WI38 (cell line): ENCODE data around the gene ODF4.

Experiments
- H3K4me3 ChIP-seq: 2 replicates; pipeline ENCODE4 v1.5.1; 2011; ENCODE audit warnings: low read depth, mild to moderate bottlenecking, control low read depth, low read length
- TF ChIP-seq, protein P1 (sequence below): IDR thresholded peaks from 2 replicates; pipeline ENCODE4 v1.5.1; 2012; ENCODE audit warnings: low read depth, mild to moderate bottlenecking, control low read depth, low read length

ODF4 gene

DNA sequence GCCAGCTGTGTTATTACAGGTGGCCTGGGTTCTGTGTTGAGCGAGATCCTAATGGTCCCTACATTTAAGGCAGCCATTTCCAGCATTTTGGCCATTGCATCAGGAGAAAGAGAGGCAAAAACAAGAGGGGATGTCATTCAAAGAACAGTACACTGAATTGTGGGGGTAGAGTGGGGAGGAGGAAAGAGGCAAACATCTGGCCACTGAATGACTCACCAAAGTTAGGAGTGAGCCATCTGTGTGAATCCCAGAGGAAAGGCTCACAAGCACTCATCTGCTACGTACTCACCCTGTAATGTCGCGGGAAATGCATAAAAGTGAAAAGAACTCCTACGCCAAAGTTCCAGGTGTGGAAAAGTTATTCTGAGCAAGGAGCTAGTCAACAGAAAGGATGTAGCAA, 20.1 kb downstream of the ODF4 start:
- no peak overlapping the region for H3K4me3 ChIP-seq
- TF ChIP-seq, protein P1, sequence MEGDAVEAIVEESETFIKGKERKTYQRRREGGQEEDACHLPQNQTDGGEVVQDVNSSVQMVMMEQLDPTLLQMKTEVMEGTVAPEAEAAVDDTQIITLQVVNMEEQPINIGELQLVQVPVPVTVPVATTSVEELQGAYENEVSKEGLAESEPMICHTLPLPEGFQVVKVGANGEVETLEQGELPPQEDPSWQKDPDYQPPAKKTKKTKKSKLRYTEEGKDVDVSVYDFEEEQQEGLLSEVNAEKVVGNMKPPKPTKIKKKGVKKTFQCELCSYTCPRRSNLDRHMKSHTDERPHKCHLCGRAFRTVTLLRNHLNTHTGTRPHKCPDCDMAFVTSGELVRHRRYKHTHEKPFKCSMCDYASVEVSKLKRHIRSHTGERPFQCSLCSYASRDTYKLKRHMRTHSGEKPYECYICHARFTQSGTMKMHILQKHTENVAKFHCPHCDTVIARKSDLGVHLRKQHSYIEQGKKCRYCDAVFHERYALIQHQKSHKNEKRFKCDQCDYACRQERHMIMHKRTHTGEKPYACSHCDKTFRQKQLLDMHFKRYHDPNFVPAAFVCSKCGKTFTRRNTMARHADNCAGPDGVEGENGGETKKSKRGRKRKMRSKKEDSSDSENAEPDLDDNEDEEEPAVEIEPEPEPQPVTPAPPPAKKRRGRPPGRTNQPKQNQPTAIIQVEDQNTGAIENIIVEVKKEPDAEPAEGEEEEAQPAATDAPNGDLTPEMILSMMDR, result no peak

DNA sequence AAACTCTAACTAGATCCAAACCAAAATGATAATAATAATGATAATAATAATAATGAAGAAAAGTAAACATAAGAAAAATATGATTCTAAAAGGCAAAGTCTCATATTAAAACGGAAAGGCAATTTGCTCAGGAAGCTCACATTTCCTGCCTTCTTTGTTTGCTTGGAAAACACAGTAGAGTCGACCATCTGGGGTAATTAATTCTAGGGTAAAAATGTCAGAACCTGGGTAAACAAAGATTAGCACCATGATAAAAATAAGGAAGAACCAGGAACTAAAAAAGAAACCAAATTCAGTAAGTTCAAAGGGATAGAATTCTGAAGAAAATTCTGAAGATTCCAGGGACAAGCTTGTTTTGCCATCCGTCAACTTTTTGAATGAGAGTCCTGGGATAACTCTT, 20.6 kb downstream of the ODF4 start:
- TF ChIP-seq, protein P1, result no peak
- no peak overlapping the region for H3K4me3 ChIP-seq

DNA sequence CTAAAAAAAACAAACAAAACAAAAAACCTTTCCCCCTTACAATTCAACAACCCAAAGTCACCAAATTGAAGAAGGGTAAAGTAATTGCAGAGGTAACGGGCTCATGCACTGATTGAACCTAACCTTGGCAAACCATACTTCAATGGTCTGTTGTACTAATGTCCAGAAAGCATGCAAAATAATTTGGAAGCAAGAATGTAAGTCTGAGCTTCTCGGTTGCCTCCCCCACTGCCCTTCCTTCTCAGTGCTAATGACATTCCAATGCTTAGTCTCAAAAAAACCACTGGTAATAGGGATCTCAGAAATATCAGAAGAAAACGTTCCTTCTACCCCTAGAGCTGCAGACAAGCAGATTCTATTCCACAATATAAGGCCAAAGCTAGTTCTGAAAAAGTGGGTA, 21.1 kb downstream of the ODF4 start:
- TF ChIP-seq, protein P1, result no peak
- H3K4me3 ChIP-seq, result no peak overlapping the region

DNA sequence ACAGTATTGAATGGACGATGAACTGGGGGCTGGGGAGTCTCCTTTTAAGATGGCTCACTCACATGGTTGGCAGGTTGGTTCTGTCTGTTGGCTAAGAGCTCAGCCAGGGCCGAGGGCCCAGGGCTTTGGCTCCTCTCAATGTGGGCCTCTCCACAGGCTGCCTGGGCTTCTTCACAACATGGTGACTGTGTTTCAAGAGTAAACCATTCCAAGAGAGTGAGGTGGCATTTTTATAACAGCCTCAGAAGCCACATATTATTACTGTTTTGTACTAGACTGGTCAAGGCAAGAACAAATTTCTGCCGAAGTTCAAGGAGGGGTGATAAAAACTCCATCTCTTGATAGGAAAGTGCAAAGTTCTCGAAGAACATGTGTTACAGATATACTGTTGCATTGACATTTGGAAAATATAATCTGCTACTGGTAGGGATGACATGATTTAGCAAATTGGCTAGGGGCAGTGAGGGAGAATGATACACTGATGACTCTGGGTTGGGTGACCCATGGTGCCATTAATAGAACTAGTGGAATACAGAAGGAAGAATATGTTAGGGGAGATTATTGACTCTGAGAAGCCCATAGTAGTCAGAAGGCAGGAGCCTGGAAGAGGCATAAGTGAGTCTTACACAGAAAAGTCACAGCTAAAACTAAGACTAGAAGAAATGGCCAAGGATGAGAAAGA, 23.2 kb downstream of the ODF4 start:
- TF ChIP-seq, protein P1, result no peak
- no peak overlapping the region for H3K4me3 ChIP-seq

DNA sequence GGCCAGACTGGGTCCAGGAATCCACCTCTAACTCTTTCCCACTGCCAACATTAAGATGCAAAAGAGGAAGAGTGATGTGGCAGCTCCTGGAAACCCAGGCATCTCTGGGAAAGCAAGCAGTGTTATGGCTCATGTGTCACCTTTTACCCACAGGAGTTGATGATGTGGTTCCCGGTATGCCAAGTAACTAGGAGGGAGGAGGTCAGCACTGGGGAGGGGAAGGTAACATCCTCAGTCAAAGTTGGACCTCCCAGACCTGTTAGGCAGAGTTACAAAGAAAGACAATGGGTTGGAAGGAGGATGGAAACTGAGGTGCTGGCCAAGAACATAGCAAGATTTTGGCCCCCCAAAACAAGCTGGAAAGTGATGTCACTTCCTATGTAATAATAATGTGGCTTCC, 25.5 kb downstream of the ODF4 start:
- TF ChIP-seq, protein P1, result no peak

DNA sequence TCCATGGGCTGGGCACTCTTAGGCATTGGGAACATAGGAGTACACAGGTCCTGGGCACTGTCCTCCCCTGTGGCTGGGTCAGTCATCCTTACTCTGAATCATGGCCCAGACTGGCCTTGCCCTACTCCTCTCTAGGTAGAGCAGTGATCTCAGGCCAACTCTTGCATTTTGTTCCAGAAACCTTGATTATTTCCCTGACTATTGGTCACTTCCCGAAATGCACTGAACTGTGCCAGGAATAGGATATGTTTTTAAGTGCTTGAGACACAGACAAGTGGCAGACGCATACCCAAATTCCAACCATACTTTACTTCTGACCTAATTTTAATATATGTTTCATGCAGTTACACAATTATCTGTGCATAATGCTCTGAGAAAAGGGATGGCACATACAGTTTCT, 26.6 kb downstream of the ODF4 start:
- TF ChIP-seq, protein P1, result no peak
- no peak overlapping the region for H3K4me3 ChIP-seq

More for the DNA sequence above, 25.5 kb downstream of the ODF4 start:
- H3K4me3 ChIP-seq, result no peak overlapping the region

DNA sequence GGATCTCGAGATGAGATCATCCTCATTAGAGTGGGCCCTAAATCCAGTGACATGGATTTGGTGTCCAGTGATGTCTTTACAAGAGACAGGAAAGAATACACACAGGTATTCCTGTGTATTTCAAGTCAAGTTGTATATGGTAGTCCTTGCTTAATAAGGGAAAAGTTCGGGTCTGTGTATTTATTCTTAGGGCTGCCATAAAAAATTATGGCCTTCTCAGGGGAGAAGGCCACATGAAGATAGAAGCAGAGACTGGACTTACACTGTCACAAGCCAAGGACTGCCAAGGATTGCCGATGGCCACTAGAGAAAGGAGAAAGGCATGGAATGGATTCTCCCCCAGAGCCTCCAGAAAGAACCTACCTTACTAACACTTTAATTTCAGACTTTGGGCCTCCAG, 28.6 kb downstream of the ODF4 start:
- TF ChIP-seq, protein P1, result no peak
- no peak overlapping the region for H3K4me3 ChIP-seq
